Esophagus muscularis mucosa (tissue), 4 donors: ENCODE data around the gene CTNNA1. TPM values are rescaled to one million over a fixed set of nuclear protein-coding genes. Genes with fewer than 3 reads are reported as not detected.

Experiments used
- DNase-seq: peaks from one replicate; pipeline ENCODE4 v3.0.0-alpha.2; 2017; ENCODE audit errors: extremely low spot score
- H3K27ac ChIP-seq, 4 donors: fragments of 200-600 bp; sonication (generic); replicated peaks in 1 of 4; 1 replicate in 3 of 4; 2 replicates in 1 of 4; pipeline ENCODE4 v1.5.1; 2016 to 2019; ENCODE audit warnings: mild to moderate bottlenecking in 1 of 4
- H3K27me3 ChIP-seq, 4 donors: fragments of 200-600 bp; sonication (generic); one replicate each; pipeline versions ENCODE4 v1.5.1 to v1.6.0; 2016 to 2019
- H3K36me3 ChIP-seq, 4 donors: fragments of 200-600 bp; sonication (generic); one replicate each; pipeline ENCODE4 v1.5.1; 2016 to 2019
- H3K4me1 ChIP-seq, 4 donors: fragments of 200-600 bp; sonication (generic); one replicate each; pipeline ENCODE4 v1.5.1; 2016 to 2019
- H3K4me3 ChIP-seq, 4 donors: fragments of 200-600 bp; sonication (generic); 1 replicate in 2 of 4; 2 replicates in 2 of 4; pipeline ENCODE4 v1.5.1; 2016 to 2019; ENCODE audit warnings: mild to moderate bottlenecking in 4 of 4, moderate library complexity in 1 of 4
- H3K9me3 ChIP-seq, 4 donors: fragments of 200-600 bp; sonication (generic); 1 replicate in 3 of 4; 2 replicates in 1 of 4; pipeline ENCODE4 v1.5.1; 2016 to 2019
- EP300 ChIP-seq: sonication (generic); formaldehyde crosslinking; IDR thresholded peaks from one replicate; pipeline ENCODE4 v1.6.1; 2017; ENCODE audit warnings: antibody characterized with exemption
- POLR2A ChIP-seq: fragments of 450-650 bp; IDR thresholded peaks from one replicate; pipeline ENCODE4 v1.6.1; 2017; ENCODE audit warnings: antibody characterized with exemption, moderate library complexity, mild to moderate bottlenecking, low read depth
- POLR2AphosphoS5 ChIP-seq, 2 donors: sonication (generic); formaldehyde crosslinking; IDR thresholded peaks; one replicate each; pipeline ENCODE4 v1.6.1; 2017; ENCODE audit warnings: antibody characterized with exemption in 2 of 2
- WGBS: methylation state at CpG from one replicate; pipeline ENCODE4 v1.1.5; 2018; 5-methylcytosine and 5-hydroxymethylcytosine counted together
- intact Hi-C: fragments of 100-400 bp; cut with DNase I; formaldehyde crosslinking; loops from one replicate; pipeline ENCODE4 v1.15.1; 2023
- total RNA-seq, 4 donors: library from RNA; depleted of rRNA; stranded (reverse); fragments of >200 nt; gene quantifications; one replicate each; pipeline versions ENCODE4 v1.1.0 to v1.2.1, GENCODE V29; 2016
- TF ChIP-seq, protein P1 (sequence below), 3 experiments: fragments of 200-600 bp in 2 of 3; fragments of 450-650 bp in 1 of 3; sonication (generic) in 2 of 3; IDR thresholded peaks; one replicate each; pipeline ENCODE4 v1.5.1; 2017 to 2019; ENCODE audit warnings: antibody characterized with exemption in 3 of 3, mild to moderate bottlenecking in 2 of 3, moderate library complexity in 1 of 3

The CTNNA1 gene
- total RNA-seq, 4 donors from 2014 or later = 335 to 423 (median 369) TPM

- no peak overlapping the region for H3K27ac ChIP-seq
- DNase-seq = no peak
- no peak overlapping the region for H3K4me3 ChIP-seq
- H3K36me3 ChIP-seq = no peaks in the 10 kb centered on the region
- peaks cover 13 to 31% (median 23%) of the 10 kb centered on the region in 4 donors for H3K4me1 ChIP-seq
- intact Hi-C loops = no loop called here
- no peaks in the 10 kb centered on the region for H3K27me3 ChIP-seq
- H3K9me3 ChIP-seq = no peaks in the 10 kb centered on the region
- 92% methylated on average over 4 of the region's 4 CpGs for WGBS
- TF ChIP-seq, protein P1, sequence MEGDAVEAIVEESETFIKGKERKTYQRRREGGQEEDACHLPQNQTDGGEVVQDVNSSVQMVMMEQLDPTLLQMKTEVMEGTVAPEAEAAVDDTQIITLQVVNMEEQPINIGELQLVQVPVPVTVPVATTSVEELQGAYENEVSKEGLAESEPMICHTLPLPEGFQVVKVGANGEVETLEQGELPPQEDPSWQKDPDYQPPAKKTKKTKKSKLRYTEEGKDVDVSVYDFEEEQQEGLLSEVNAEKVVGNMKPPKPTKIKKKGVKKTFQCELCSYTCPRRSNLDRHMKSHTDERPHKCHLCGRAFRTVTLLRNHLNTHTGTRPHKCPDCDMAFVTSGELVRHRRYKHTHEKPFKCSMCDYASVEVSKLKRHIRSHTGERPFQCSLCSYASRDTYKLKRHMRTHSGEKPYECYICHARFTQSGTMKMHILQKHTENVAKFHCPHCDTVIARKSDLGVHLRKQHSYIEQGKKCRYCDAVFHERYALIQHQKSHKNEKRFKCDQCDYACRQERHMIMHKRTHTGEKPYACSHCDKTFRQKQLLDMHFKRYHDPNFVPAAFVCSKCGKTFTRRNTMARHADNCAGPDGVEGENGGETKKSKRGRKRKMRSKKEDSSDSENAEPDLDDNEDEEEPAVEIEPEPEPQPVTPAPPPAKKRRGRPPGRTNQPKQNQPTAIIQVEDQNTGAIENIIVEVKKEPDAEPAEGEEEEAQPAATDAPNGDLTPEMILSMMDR (IDR thresholded peaks at IDR 0.05) = no peak
- TF ChIP-seq POLR2AphosphoS5 (IDR thresholded peaks at IDR 0.05) = no peak
- no peak for TF ChIP-seq POLR2A
- TF ChIP-seq EP300 = no peak
Observed at GRCh38 chr5:138968601-138969000, 215.4 kb downstream of the CTNNA1 start.

DNA sequence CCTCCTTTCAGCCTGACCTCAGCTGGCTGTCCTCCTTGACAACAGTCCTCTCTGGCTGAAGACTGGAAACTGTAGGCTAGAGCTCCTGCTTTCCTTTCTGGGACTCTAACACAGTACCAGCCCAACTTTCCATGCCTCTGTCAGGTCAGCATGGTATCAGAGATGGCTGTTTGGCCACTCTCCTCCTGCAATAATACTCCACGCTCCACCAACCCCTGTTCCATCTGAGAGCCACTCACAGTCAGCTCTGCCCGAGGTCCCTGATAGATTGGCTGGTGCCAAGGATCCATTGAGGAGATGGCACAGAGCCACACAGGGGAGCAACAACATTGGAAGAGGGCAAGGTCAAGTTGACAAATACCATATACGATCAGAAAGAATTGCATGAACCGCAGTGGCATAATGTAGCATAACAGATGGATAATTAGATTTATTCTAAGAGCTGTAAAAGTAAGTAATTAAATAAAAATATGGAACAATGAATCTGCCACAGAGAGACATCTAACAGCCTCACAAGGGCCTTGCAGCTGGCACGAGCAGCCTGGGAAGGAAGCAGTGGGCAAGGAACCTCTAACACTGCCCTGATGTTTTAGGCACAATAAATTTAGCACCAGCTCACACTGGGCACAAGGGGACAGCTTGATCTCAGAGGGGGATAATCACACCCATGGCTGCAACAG lies 216.2 kb downstream of the CTNNA1 start:
- Histone ChIP-seq H3K27ac (no peak overlapping the region), H3K4me1 (peaks cover 18 to 40% (median 29%) of the 10 kb centered on the region in 4 donors)

DNA sequence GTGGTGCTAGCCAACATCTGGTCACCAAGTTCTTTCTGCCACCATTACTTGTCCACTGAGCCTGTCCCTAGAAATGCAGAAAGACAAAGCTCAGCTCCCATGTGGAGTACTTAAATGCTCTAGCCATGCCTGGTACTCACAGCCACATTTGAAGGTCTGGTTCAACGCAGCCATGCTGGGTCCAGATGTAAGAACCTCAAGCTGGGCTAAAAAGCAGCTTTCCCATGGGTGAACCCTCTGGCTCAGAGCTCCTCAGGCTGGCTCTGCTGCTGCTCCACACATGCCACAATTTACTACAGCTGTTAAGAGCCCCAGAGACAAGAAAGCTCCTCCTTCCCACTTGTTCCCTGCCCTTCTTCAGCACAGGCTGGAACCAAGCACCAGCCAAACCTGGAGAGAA lies 219.0 kb downstream of the CTNNA1 start:
- Histone ChIP-seq H3K36me3 (no peaks in the 10 kb centered on the region), H3K4me3 (no peak overlapping the region), H3K9me3 (no peaks in the 10 kb centered on the region), H3K4me1 (peaks cover 28 to 51% (median 37%) of the 10 kb centered on the region in 4 donors), H3K27ac (no peak overlapping the region), H3K27me3 (no peaks in the 10 kb centered on the region)
- WGBS = 100% methylated on average over 1 of the region's 1 CpG
- intact Hi-C loops = no loop called here
- no peak for TF ChIP-seq POLR2A
- TF ChIP-seq, protein P1 (IDR thresholded peaks at IDR 0.05) = no peak
- TF ChIP-seq EP300 = no peak
- no peak for TF ChIP-seq POLR2AphosphoS5 (IDR thresholded peaks at IDR 0.05)
- no peak for DNase-seq

More for the DNA sequence above, 216.2 kb downstream of the CTNNA1 start:
- Histone ChIP-seq H3K9me3 (no peaks in the 10 kb centered on the region), H3K4me3 (no peak overlapping the region), H3K36me3 (no peaks in the 10 kb centered on the region), H3K27me3 (no peaks in the 10 kb centered on the region)
- TF ChIP-seq EP300 = no peak
- TF ChIP-seq POLR2A = no peak
- TF ChIP-seq POLR2AphosphoS5 (IDR thresholded peaks at IDR 0.05) = no peak
- TF ChIP-seq, protein P1 (IDR thresholded peaks at IDR 0.05) = no peak
- WGBS = 94% methylated on average over 5 of the region's 5 CpGs
- no peak for DNase-seq
- intact Hi-C loops = no loop called here

GRCh38 chr5:138972836-138973235 lies 219.6 kb downstream of the CTNNA1 start:
- Histone ChIP-seq H3K36me3 (no peaks in the 10 kb centered on the region), H3K9me3 (no peaks in the 10 kb centered on the region), H3K4me1 (peaks cover 24 to 50% (median 33%) of the 10 kb centered on the region in 4 donors), H3K27ac (no peak overlapping the region), H3K4me3 (no peak overlapping the region), H3K27me3 (no peaks in the 10 kb centered on the region)
- intact Hi-C loops = no loop called here
- TF ChIP-seq, protein P1 (IDR thresholded peaks at IDR 0.05) = no peak
- TF ChIP-seq POLR2AphosphoS5 (IDR thresholded peaks at IDR 0.05) (no peak), POLR2A (no peak), EP300 (no peak)
- WGBS = 93% methylated on average over 4 of the region's 4 CpGs
- DNase-seq = no peak
